H1 (cell line): ENCODE results near the gene THOC6. TPM values are rescaled to one million over a fixed set of nuclear protein-coding genes. Genes with fewer than 3 reads are reported as not detected.

Source experiments
- CBX5 ChIP-seq: fragments of 300-800, 300-1000 bp; sonication (generic); IDR thresholded peaks from 2 replicates; pipeline ENCODE4 v1.7.1; 2016; ENCODE audit warnings: antibody characterized with exemption, low read length, low read depth
- CTBP2 ChIP-seq: IDR thresholded peaks from 2 replicates; pipeline ENCODE4 v1.7.0; 2011; ENCODE audit warnings: borderline replicate concordance, mild to moderate bottlenecking, moderate library complexity, mixed read lengths, low read length; ENCODE audit not compliant: insufficient read depth, insufficient read length
- CTCF ChIP-seq, 3 experiments: IDR thresholded peaks; 1 replicate in 2 of 3; 2 replicates in 1 of 3; pipeline versions ENCODE4 v1.5.1 to v1.6.1; 2011; ENCODE audit warnings: low read length in 3 of 3, mild to moderate bottlenecking in 3 of 3, inconsistent platforms in 2 of 3, low read depth in 1 of 3, moderate library complexity in 1 of 3; ENCODE audit not compliant: insufficient read depth in 1 of 3; ENCODE audit errors: control extremely low read depth in 1 of 3
- E2F6 ChIP-seq: IDR thresholded peaks from 2 replicates; pipeline ENCODE4 v1.6.1; 2012; ENCODE audit warnings: inconsistent platforms
- EZH2 ChIP-seq: fragments of 200-600 bp; sonication (generic); IDR thresholded peaks from 2 replicates; pipeline ENCODE4 v1.7.1; 2012; ENCODE audit warnings: low read depth, mild to moderate bottlenecking, moderate library complexity, low read length, inconsistent platforms; ENCODE audit not compliant: severe bottlenecking
- GABPA ChIP-seq: IDR thresholded peaks from 2 replicates; pipeline ENCODE4 v1.6.1; 2011; ENCODE audit warnings: mild to moderate bottlenecking, low read length, moderate library complexity, borderline replicate concordance; ENCODE audit not compliant: insufficient read depth
- JUND ChIP-seq: IDR thresholded peaks from 2 replicates; pipeline ENCODE4 v1.6.1; 2011; ENCODE audit warnings: mild to moderate bottlenecking, improper control_type of control experiment, low read length
- KDM1A ChIP-seq: fragments of 200-600, 300-600 bp; sonication (generic); IDR thresholded peaks from 2 replicates; pipeline ENCODE4 v1.7.1; 2016; ENCODE audit warnings: mild to moderate bottlenecking, low read length, borderline replicate concordance
- SP2 ChIP-seq: IDR thresholded peaks from 2 replicates; pipeline ENCODE4 v1.6.1; 2012; ENCODE audit warnings: mild to moderate bottlenecking, low read length, inconsistent platforms
- TCF12 ChIP-seq: IDR thresholded peaks from 2 replicates; pipeline ENCODE4 v1.6.1; 2011; ENCODE audit warnings: low read depth, mild to moderate bottlenecking, low read length
- USF2 ChIP-seq: IDR thresholded peaks from 2 replicates; pipeline ENCODE4 v1.6.1; 2011; ENCODE audit warnings: low read length, improper control_type of control experiment
- polyA plus RNA-seq, 7 experiments: library from polyadenylated mRNA; depleted of rRNA in 3 of 7; stranded (reverse) in 5 of 7; unstranded in 2 of 7; fragments of >200 nt in 5 of 7; fragments of 200-250 nt in 2 of 7; gene quantifications; 1 replicate in 5 of 7; 2 replicates in 1 of 7; 4 replicates in 1 of 7; pipeline versions ENCODE4 v1.2.1 to v1.2.3, GENCODE V29; 2011 to 2013; ENCODE audit warnings: missing spikeins in 2 of 7, mixed read lengths in 2 of 7
- total RNA-seq: library from RNA; stranded (reverse); fragmentation: NEBNext Ultra II Directional; extraction: Animal tissue kit (Norgen Biotek cat#: 25700); gene quantifications from 2 replicates; pipeline ENCODE4 v1.2.1, GENCODE V29; 2021

Gene THOC6
- total and polyA plus RNA-seq, 2 of the 8 experiments (the other 6 are each of a cell fraction or from before 2014, with no cell fraction given) = 78.5 to 111 TPM

GRCh38 chr16:2980227-2981176 is 43.3 kb upstream of the THOC6 start, which contains the start of gene PKMYT1 (continued):
- TF ChIP-seq KDM1A (no peak), GABPA (no peak), TCF12 (no peak), SP2 (no peak), EZH2 (no peak), E2F6 (peak; percentile 47), CTBP2 (no peak), USF2 (no peak), CTCF (IDR thresholded peaks at IDR 0.05; ENCODE audit: control extremely low read depth in 1 of 3, insufficient read depth in 1 of 3, low read depth in 1 of 3, low read length in 3 of 3) (no peak), CBX5 (no peak), JUND (no peak)
